Measurements from ENCODE around the gene ZNF425. TPM values are rescaled to one million over a fixed set of nuclear protein-coding genes. Genes with fewer than 3 reads are reported as not detected.

ZNF425 gene
- total and polyA plus RNA-seq, 8 donors = under 0.01 to 6.1 (median 1.2) TPM; not detected in 1

DNA sequence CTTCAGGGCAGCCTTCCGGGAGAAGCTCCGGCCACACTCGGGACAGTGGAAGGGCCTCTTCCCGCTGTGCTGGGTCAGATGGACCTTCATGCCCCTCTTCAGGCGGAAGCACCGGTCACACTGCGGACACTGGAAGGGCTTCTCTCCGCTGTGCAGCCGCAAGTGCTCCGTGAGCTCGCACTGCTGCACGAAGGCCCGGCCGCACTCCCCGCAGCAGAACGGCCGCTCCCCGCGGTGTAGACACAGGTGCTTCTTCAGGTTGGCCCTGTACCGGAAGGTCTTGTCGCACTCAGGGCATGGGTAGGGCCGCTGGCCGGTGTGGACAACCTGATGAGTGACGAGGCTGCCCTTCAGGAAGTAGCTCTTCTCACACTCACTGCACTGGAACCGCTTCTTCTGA, 21.4 kb downstream of the ZNF425 start:
- DNase-seq = no peak
- Histone ChIP-seq H3K9me3 (no peaks in the 10 kb centered on the region), H3K4me1 (no peaks in the 10 kb centered on the region), H3K4me3 (no peak overlapping the region), H3K27me3 (no peaks in the 10 kb centered on the region), H3K36me3 (peaks cover 0 to 36% (median 20%) of the 10 kb centered on the region in 4 donors), H3K27ac (no peak overlapping the region)
- TF ChIP-seq POLR2A (IDR thresholded peaks at IDR 0.05) = no peak
- no peak for TF ChIP-seq CTCF (IDR thresholded peaks at IDR 0.05)
- WGBS, 5 donors = 93 to 98% (median 97%) methylated on average over 19 to 25 of the region's 25 CpGs
- intact Hi-C loops (cut with DNase I; ENCODE audit: low total_unique reads) = no loop called here

DNA sequence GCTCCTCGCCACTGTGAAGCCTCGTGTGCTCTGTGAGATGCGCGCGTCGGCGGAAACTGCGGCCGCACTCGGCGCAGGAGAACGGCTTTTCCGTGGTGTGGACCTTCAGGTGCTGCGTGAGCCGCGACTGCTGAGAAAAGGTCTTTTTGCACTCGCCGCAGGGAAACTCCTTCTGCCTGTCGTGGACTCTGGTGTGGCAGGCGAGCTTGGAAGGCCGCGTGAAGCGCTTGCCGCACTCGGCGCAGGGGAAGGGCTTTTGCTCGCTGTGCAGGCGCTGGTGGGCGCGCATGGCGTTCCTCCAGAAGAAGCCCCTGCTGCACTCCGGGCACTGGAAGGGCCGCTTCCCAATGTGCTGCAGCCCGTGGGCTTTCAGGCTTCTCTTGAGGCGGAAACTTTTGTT, 21.9 kb downstream of the ZNF425 start:
- 96 to 99% (median 97%) methylated on average over 35 of the region's 35 CpGs for WGBS, 5 donors
- TF ChIP-seq CTCF (IDR thresholded peaks at IDR 0.05) (no peak), EP300 (IDR thresholded peaks at IDR 0.05) (no peak), POLR2A (IDR thresholded peaks at IDR 0.05) (no peak), POLR2AphosphoS5 (IDR thresholded peaks at IDR 0.05) (no peak)
- H3K4me1 ChIP-seq = no peaks in the 10 kb centered on the region
- no peak overlapping the region for H3K27ac ChIP-seq
- DNase-seq = no peak
- H3K27me3 ChIP-seq = no peaks in the 10 kb centered on the region
- H3K36me3 ChIP-seq = peaks cover 0 to 36% (median 20%) of the 10 kb centered on the region in 4 donors
- no peak overlapping the region for H3K4me3 ChIP-seq
- intact Hi-C loops (cut with DNase I; ENCODE audit: low total_unique reads) = no loop called here
- no peaks in the 10 kb centered on the region for H3K9me3 ChIP-seq

DNA sequence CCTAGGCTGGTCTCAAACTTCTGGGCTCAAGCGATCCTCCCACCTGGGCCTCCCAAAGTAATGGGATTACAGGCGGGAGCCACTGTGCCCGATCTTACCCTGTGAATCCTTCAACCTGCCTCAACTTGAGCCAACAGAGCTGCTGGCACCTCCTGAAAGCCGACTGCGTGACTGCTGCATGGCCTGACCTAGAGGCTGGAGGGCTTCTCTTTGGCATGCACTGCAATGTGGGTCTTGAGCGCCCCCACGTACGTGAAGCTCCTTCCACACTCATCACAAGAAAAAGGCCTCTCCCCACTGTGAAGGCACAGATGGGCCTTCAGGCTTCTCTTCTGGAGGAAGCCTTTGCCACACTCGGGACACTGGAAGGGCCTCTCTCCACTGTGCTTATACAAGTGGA, 22.7 kb downstream of the ZNF425 start:
- Histone ChIP-seq H3K4me1 (no peaks in the 10 kb centered on the region), H3K27ac (no peak overlapping the region), H3K9me3 (no peaks in the 10 kb centered on the region), H3K4me3 (no peak overlapping the region), H3K36me3 (peaks cover 0 to 32% (median 20%) of the 10 kb centered on the region in 4 donors), H3K27me3 (no peaks in the 10 kb centered on the region)
- no peak for DNase-seq
- 92 to 96% (median 93%) methylated on average over 6 to 9 of the region's 9 CpGs for WGBS, 5 donors
- intact Hi-C loops (cut with DNase I; ENCODE audit: low total_unique reads) = no loop called here
- TF ChIP-seq EP300 (IDR thresholded peaks at IDR 0.05) (no peak), POLR2A (IDR thresholded peaks at IDR 0.05) (no peak), POLR2AphosphoS5 (IDR thresholded peaks at IDR 0.05) (no peak), CTCF (IDR thresholded peaks at IDR 0.05) (no peak)

- intact Hi-C loops (cut with DNase I; ENCODE audit: low total_unique reads) = no loop called here
- TF ChIP-seq CTCF (IDR thresholded peaks at IDR 0.05) (no peak), EP300 (IDR thresholded peaks at IDR 0.05) (no peak), POLR2AphosphoS5 (IDR thresholded peaks at IDR 0.05) (no peak), POLR2A (IDR thresholded peaks at IDR 0.05) (no peak)
- Histone ChIP-seq H3K27ac (no peak overlapping the region), H3K4me1 (no peaks in the 10 kb centered on the region), H3K27me3 (no peaks in the 10 kb centered on the region), H3K4me3 (no peak overlapping the region), H3K9me3 (no peaks in the 10 kb centered on the region), H3K36me3 (peaks cover 0 to 31% (median 20%) of the 10 kb centered on the region in 4 donors)
- no peak for DNase-seq
- 66 to 89% (median 76%) methylated on average over 1 of the region's 1 CpG for WGBS, 5 donors
These were observed 23.5 kb downstream of the ZNF425 start for GRCh38 chr7:149102666-149103065.

All from stomach (tissue), 9 donors.